T-cell (primary cell): Measurements from ENCODE around the gene ZNHIT3. TPM values are rescaled to one million over a fixed set of nuclear protein-coding genes. Genes with fewer than 3 reads are reported as not detected.

ENCODE experiments used
- ATAC-seq, 4 experiments: fragments of 200-7000 bp in 3 of 4; fragments of 150-1000 bp in 1 of 4; cut with Tn5 transposase; replicated peaks in 1 of 4; 1 replicate in 3 of 4; 2 replicates in 1 of 4; pipeline ENCODE4 v1.10.0; 2021; ENCODE audit warnings: moderate library complexity in 3 of 4, mild to moderate bottlenecking in 2 of 4, moderate number of reproducible peaks in 1 of 4
- CTCF ChIA-PET, 2 donors: fragments of 300-600 bp; sonication (Branson Sonifier 250); formaldehyde crosslinking; loops; one replicate each; lab custom pipeline; 2022; ENCODE audit warnings: antibody characterized with exemption in 2 of 2; lab: Charles Lee
- POLR2A ChIA-PET, 2 donors: fragments of 300-600 bp; sonication (Branson Sonifier 250); formaldehyde crosslinking; loops; one replicate each; lab custom pipeline; 2022; ENCODE audit warnings: antibody characterized with exemption in 2 of 2; lab: Charles Lee
- DNase-seq, 35 experiments: peaks; one replicate each; pipeline versions ENCODE4 v3.0.0 to v3.0.0-alpha.2; 2013 to 2023
- H3K27ac ChIP-seq: one replicate; pipeline ENCODE4 v1.5.1; 2013; ENCODE audit warnings: low read length
- H3K27me3 ChIP-seq, 2 experiments: replicated peaks in 1 of 2; 1 replicate in 1 of 2; 2 replicates in 1 of 2; pipeline versions ENCODE4 v1.6.1 to v1.7.0; 2013; ENCODE audit warnings: low read length in 1 of 2, mixed read lengths in 1 of 2; ENCODE audit not compliant: control insufficient read depth in 2 of 2, insufficient read depth in 2 of 2; ENCODE audit errors: extremely low read depth in 1 of 2
- H3K36me3 ChIP-seq, 2 donors: 1 replicate in 1 of 2; 2 replicates in 1 of 2; pipeline versions ENCODE4 v1.6.1 to v1.7.0; 2013; ENCODE audit warnings: low read length in 1 of 2; ENCODE audit not compliant: control insufficient read depth in 2 of 2, insufficient read depth in 1 of 2; ENCODE audit errors: extremely low read depth in 1 of 2
- H3K4me1 ChIP-seq, 2 experiments: 1 replicate in 1 of 2; 2 replicates in 1 of 2; pipeline versions ENCODE4 v1.6.1 to v1.7.0; 2013; ENCODE audit warnings: low read length in 2 of 2, mixed read lengths in 1 of 2; ENCODE audit not compliant: insufficient read depth in 2 of 2, control insufficient read depth in 1 of 2; ENCODE audit errors: extremely low read depth in 1 of 2
- H3K4me3 ChIP-seq, 2 donors: 1 replicate in 1 of 2; 2 replicates in 1 of 2; pipeline versions ENCODE4 v1.5.1 to v1.7.0; 2013; ENCODE audit warnings: mild to moderate bottlenecking in 2 of 2, low read length in 1 of 2, moderate library complexity in 1 of 2; ENCODE audit not compliant: control insufficient read depth in 1 of 2; ENCODE audit errors: extremely low read depth in 1 of 2
- H3K9me3 ChIP-seq: 2 replicates; pipeline ENCODE4 v1.7.0; 2013
- H3K27ac Mint-ChIP-seq, 2 donors: one replicate each; pipeline ENCODE4 v1.8.0; 2020 to 2021; ENCODE audit warnings: mild to moderate bottlenecking in 2 of 2, mixed read lengths in 2 of 2
- H3K27me3 Mint-ChIP-seq, 2 donors: one replicate each; pipeline ENCODE4 v1.8.0; 2021 to 2022; ENCODE audit warnings: mixed read lengths in 2 of 2
- H3K36me3 Mint-ChIP-seq: one replicate; pipeline ENCODE4 v1.8.0; 2021; ENCODE audit warnings: mixed read lengths
- H3K4me1 Mint-ChIP-seq, 3 donors: one replicate each; pipeline ENCODE4 v1.8.0; 2020 to 2022; ENCODE audit warnings: mixed read lengths in 3 of 3, mild to moderate bottlenecking in 1 of 3
- H3K4me3 Mint-ChIP-seq, 3 donors: one replicate each; pipeline ENCODE4 v1.8.0; 2020 to 2022; ENCODE audit warnings: mild to moderate bottlenecking in 3 of 3, mixed read lengths in 3 of 3, moderate library complexity in 3 of 3
- H3K9me3 Mint-ChIP-seq, 3 donors: one replicate each; pipeline ENCODE4 v1.8.0; 2020 to 2022; ENCODE audit warnings: mixed read lengths in 3 of 3
- WGBS: methylation state at CpG from one replicate; pipeline ENCODE4 v1.1.5; 2013; ENCODE audit warnings: missing lambda C conversion rate; ENCODE audit not compliant: insufficient coverage; 5-methylcytosine and 5-hydroxymethylcytosine counted together
- total RNA-seq, 35 experiments: library from RNA in 6 of 35; stranded (reverse) in 6 of 35; fragments of 120-200 nt in 1 of 35; gene quantifications; one replicate each; pipeline versions ENCODE4 v1.2.1 to v1.2.4 and lab custom pipeline; 2013 to 2026

The ZNHIT3 gene
- total RNA-seq, 5 donors from 2014 or later (not counting 1 experiment from before 2014, with no cell fraction given): 44.2 to 54.6 (median 51.3) TPM

DNA sequence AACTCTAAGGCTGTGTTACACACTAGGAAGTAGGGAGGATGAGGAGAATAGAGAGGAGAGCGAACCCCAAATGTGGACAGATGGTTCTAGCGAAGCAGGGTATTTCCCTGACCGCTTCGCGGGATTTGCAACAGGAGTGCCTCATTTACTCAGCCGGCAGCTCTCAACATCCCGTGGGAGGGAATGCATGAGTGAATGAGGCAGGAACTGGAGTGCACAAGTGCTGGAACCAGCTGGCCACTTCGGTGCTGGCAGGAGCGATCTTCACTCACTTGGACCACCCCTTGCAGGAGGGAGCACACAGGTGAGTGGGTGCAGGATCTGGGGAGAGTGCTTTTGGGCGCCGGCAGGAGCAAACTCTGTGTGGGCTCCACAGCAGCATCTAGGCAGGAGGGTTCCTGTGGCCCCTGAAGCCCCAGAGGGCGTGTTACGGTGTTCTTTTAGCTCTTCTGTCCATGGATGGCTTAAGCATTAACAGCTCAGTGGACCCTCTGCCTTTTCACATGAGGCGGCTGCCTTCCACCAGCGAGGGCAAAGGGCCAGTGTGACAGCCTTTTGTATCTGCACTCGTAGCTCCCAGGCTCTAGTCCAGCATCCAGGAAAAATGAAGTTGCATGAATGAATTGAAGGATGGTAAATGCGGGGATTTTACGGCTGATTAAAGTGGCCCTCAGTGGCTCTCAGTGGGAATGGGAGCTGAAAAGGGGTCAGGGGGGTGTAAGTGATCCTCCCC lies 17.4 kb upstream of the ZNHIT3 start:
- no peak overlapping the region for H3K4me3 ChIP-seq
- Mint-ChIP-seq H3K27ac (no peak overlapping the region), H3K9me3 (no peaks in the 10 kb centered on the region), H3K4me1 (no peaks in the 10 kb centered on the region), H3K4me3 (no peak overlapping the region), H3K36me3 (no peaks in the 10 kb centered on the region), H3K27me3 (peaks cover 24 to 55% of the 10 kb centered on the region in 2 donors)
- DNase-seq: no peak
- no peaks in the 10 kb centered on the region for H3K9me3 ChIP-seq
- no peaks in the 10 kb centered on the region for H3K4me1 ChIP-seq
- no peak for ATAC-seq
- WGBS: 62% methylated on average over 18 of the region's 18 CpGs
- ChIA-PET CTCF (no interaction called here), POLR2A (no interaction called here)
- H3K27ac ChIP-seq: no peak overlapping the region
- no peaks in the 10 kb centered on the region for H3K36me3 ChIP-seq
- H3K27me3 ChIP-seq: peaks cover 0 to 49% of the 10 kb centered on the region in 2 experiments

DNA sequence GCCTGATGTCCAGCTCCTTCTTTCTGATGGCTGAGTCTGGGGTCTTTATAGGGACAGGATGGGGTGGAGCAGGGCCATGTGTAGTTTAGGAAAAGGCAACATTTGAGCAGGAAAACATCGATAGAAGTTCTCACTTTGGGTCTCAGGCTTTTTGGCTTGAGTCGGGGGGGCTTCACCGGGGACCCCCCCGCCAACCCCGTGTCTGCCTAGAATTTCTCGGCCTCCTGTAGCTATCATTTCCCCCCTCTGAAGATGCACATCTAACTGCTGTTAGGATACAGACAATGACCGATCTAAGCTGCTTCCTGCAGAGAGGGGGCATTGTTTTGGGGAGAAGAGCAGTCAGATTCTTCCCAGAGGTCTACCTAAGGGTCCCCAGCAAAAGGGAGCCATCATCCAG lies 16.7 kb upstream of the ZNHIT3 start:
- H3K36me3 Mint-ChIP-seq: no peaks in the 10 kb centered on the region
- H3K4me1 ChIP-seq: no peaks in the 10 kb centered on the region
- POLR2A ChIA-PET: no interaction called here
- no peak overlapping the region for H3K27ac ChIP-seq
- no peaks in the 10 kb centered on the region for H3K36me3 ChIP-seq
- CTCF ChIA-PET: no interaction called here
- H3K9me3 ChIP-seq: no peaks in the 10 kb centered on the region
- DNase-seq (no peak), ATAC-seq (no peak)
- 90% methylated on average over 2 of the region's 7 CpGs for WGBS
- no peak overlapping the region for H3K4me3 Mint-ChIP-seq
- H3K9me3 Mint-ChIP-seq: no peaks in the 10 kb centered on the region
- H3K27me3 ChIP-seq: peaks cover 0 to 45% of the 10 kb centered on the region in 2 experiments
- no peak overlapping the region for H3K4me3 ChIP-seq
- H3K27ac Mint-ChIP-seq: no peak overlapping the region
- peaks cover 24 to 55% of the 10 kb centered on the region in 2 donors for H3K27me3 Mint-ChIP-seq
- no peaks in the 10 kb centered on the region for H3K4me1 Mint-ChIP-seq

DNA sequence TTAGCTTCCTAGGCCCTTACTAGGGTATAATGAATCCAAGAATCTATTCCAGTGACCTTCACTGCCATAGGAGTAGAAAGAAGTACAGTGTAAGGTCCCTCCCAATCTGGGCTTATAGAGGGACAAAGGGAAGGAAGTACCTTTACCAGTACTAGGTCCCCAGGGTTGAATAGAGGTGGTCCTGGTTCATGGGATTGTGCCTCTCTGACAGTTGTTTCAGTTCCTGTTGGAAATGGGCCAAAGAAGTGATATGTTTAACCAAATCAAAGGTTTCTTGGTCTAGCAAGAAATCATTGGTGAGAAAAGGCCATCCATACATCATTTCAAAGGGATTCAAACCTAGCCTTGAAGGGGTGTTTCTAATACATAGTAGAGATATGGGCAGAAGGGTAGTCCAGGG lies 16.0 kb upstream of the ZNHIT3 start:
- H3K27ac Mint-ChIP-seq: no peak overlapping the region
- Histone ChIP-seq H3K27me3 (peaks cover 0 to 39% of the 10 kb centered on the region in 2 experiments), H3K4me1 (no peaks in the 10 kb centered on the region), H3K9me3 (no peaks in the 10 kb centered on the region), H3K27ac (no peak overlapping the region), H3K36me3 (no peaks in the 10 kb centered on the region), H3K4me3 (no peak overlapping the region)
- no peak overlapping the region for H3K4me3 Mint-ChIP-seq
- ATAC-seq: no peak
- DNase-seq: no peak
- ChIA-PET CTCF (no interaction called here), POLR2A (no interaction called here)
- no peaks in the 10 kb centered on the region for H3K4me1 Mint-ChIP-seq
- H3K27me3 Mint-ChIP-seq: peaks cover 18 to 52% of the 10 kb centered on the region in 2 donors
- H3K36me3 Mint-ChIP-seq: no peaks in the 10 kb centered on the region
- no peaks in the 10 kb centered on the region for H3K9me3 Mint-ChIP-seq

DNA sequence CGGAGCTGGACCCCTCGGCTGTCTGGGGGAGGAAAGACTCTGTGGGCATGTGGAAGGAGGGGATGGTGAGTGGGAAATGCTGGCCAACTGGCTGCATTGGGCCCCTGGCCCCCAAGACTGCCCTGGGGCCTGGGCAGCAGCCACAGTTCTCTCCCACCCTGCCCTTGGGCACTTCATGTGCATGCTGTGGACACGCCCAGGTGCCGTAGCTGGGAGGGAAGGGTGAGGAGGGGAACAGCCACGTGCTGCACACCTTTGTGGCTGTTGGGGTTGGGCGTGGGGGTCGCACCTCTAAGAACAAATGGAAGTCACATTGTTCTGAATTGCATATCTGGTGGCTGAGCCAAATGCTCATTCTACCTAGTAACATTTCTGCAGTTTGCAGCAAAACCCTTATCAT lies 11.9 kb upstream of the ZNHIT3 start:
- Histone ChIP-seq H3K9me3 (no peaks in the 10 kb centered on the region), H3K27ac (no peak overlapping the region), H3K4me1 (no peaks in the 10 kb centered on the region), H3K27me3 (peaks cover 0 to 21% of the 10 kb centered on the region in 2 experiments), H3K36me3 (no peaks in the 10 kb centered on the region), H3K4me3 (no peak overlapping the region)
- Mint-ChIP-seq H3K4me1 (no peaks in the 10 kb centered on the region), H3K27ac (no peak overlapping the region), H3K27me3 (peaks cover 22 to 36% of the 10 kb centered on the region in 2 donors), H3K36me3 (no peaks in the 10 kb centered on the region), H3K9me3 (no peaks in the 10 kb centered on the region), H3K4me3 (no peak overlapping the region)
- ChIA-PET CTCF (no interaction called here), POLR2A (no interaction called here)
- 48% methylated on average over 3 of the region's 7 CpGs for WGBS
- DNase-seq (no peak), ATAC-seq (no peak)

DNA sequence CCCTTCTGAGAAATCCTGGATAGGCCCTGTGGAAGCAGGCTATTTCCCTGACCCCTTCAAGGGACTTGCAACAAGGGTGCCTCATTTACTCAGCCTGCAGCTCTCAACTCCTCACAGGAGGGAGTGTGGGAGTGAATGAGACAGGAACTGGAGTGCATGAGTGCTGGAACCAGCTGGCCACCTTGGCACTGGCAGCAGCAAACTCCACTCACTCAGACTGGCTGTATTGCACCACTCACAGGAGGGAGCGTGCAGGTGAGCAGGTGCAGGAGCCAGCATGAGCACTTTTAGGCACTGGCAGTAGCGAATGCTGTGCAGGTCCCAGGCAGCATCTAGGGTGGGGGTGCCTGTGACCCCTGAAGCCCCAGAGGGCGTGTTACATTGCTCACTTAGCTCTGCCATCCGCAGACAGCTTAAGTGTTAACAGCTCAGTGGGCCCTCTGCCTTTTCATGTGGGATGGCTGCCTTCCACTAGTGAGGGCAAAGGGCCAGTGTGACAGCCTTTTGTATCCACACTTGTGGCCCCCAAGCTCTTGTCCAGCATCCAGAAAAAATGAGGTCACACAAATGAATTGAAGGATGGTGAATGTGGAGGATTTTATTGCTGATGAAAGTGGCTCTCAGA lies 11.0 kb upstream of the ZNHIT3 start:
- H3K4me3 Mint-ChIP-seq: no peak overlapping the region
- ChIA-PET CTCF (interaction anchor here in 1 of 2 donors (0.6 kb wide), 1 partner anchor 232 kb away, joined by 4 read pairs; no protein-coding TSS in a partner anchor), POLR2A (no interaction called here)
- H3K9me3 Mint-ChIP-seq: no peaks in the 10 kb centered on the region
- H3K4me1 Mint-ChIP-seq: no peaks in the 10 kb centered on the region
- Histone ChIP-seq H3K36me3 (no peaks in the 10 kb centered on the region), H3K9me3 (no peaks in the 10 kb centered on the region), H3K4me1 (no peaks in the 10 kb centered on the region), H3K27ac (no peak overlapping the region), H3K4me3 (no peak overlapping the region), H3K27me3 (peaks cover 0 to 17% of the 10 kb centered on the region in 2 experiments)
- H3K27ac Mint-ChIP-seq: no peak overlapping the region
- WGBS: 83% methylated on average over 2 of the region's 4 CpGs
- H3K36me3 Mint-ChIP-seq: no peaks in the 10 kb centered on the region
- H3K27me3 Mint-ChIP-seq: peaks cover 27 to 33% of the 10 kb centered on the region in 2 donors
- DNase-seq: no peak
- ATAC-seq: no peak

DNA sequence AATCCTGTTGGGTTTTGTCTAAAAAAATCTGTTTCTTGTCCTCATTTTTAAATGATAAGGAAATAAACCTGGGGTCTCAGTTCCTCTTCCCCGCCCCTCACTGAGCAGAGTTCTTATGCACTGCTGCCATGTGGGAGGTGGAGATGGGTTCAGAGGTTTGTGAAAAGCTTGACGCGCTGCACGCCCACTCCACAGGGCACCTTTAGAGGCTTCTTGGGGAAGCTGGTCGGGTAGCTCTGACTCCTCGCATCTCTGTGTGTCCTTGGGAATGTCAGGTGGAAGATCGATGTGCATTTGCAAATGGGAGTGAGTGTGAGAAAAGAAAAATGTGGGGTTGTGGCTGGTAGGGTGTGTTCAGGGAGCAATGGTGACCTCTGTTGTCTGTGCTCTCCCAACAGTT lies 4.7 kb upstream of the ZNHIT3 start:
- H3K27me3 ChIP-seq: peaks cover 6 to 30% of the 10 kb centered on the region in 2 experiments
- H3K36me3 ChIP-seq: no peaks in the 10 kb centered on the region
- no peak overlapping the region for H3K27ac ChIP-seq
- peaks cover 10 to 22% of the 10 kb centered on the region in 2 experiments for H3K4me1 ChIP-seq
- peaks cover 27 to 35% of the 10 kb centered on the region in 2 donors for H3K27me3 Mint-ChIP-seq
- CTCF ChIA-PET: interaction anchor here in 1 of 2 donors (0.5 kb wide), 1 partner anchor 63 kb away, joined by 3 read pairs; the partner anchor contains the start of gene GGNBP2
- H3K9me3 Mint-ChIP-seq: no peaks in the 10 kb centered on the region
- no peaks in the 10 kb centered on the region for H3K9me3 ChIP-seq
- H3K27ac Mint-ChIP-seq: no peak overlapping the region
- peak overlapping the region; percentile 61 to 78 (median 62) for H3K4me3 Mint-ChIP-seq
- ATAC-seq (no peak), DNase-seq (peak in 1 of 35 experiments; percentile 11)
- peaks cover 21 to 37% (median 22%) of the 10 kb centered on the region in 3 donors for H3K4me1 Mint-ChIP-seq
- WGBS: 75% methylated on average over 6 of the region's 7 CpGs
- no peak overlapping the region for H3K4me3 ChIP-seq
- POLR2A ChIA-PET: no interaction called here
- peaks cover 2% of the 10 kb centered on the region for H3K36me3 Mint-ChIP-seq
